Neural progenitor cell (in vitro differentiated cells): ENCODE data around the gene ZFYVE19. TPM values are rescaled to one million over a fixed set of nuclear protein-coding genes. Genes with fewer than 3 reads are reported as not detected.

Experiments
- DNase-seq: peaks from one replicate; pipeline ENCODE4 v3.0.0-alpha.2; 2016; ENCODE audit warnings: low spot score
- H2AFZ ChIP-seq: fragments of 200-600 bp; sonication (generic); replicated peaks from 2 replicates; pipeline ENCODE4 v1.6.1; 2016; ENCODE audit warnings: antibody characterized with exemption
- H3F3A ChIP-seq: fragments of 200-600 bp; sonication (generic); 2 replicates; pipeline ENCODE4 v1.6.1; 2016; ENCODE audit warnings: antibody characterized with exemption, low read depth
- H3K27ac ChIP-seq: fragments of 200-600 bp; sonication (generic); 2 replicates; pipeline ENCODE4 v1.5.1; 2016; ENCODE audit warnings: mild to moderate bottlenecking
- H3K27me3 ChIP-seq: fragments of 200-600 bp; sonication (generic); 2 replicates; pipeline ENCODE4 v1.6.1; 2016; ENCODE audit warnings: mild to moderate bottlenecking, moderate library complexity
- H3K36me3 ChIP-seq: fragments of 200-600 bp; sonication (generic); 2 replicates; pipeline ENCODE4 v1.5.1; 2016
- H3K4me1 ChIP-seq: fragments of 200-600 bp; sonication (generic); 2 replicates; pipeline ENCODE4 v1.6.1; 2016; ENCODE audit warnings: mixed run types
- H3K4me2 ChIP-seq: fragments of 200-600 bp; sonication (generic); 2 replicates; pipeline ENCODE4 v1.6.1; 2016
- H3K4me3 ChIP-seq: fragments of 200-600 bp; sonication (generic); 2 replicates; pipeline ENCODE4 v1.5.1; 2016
- H3K79me2 ChIP-seq: fragments of 200-600 bp; sonication (generic); 2 replicates; pipeline ENCODE4 v1.6.1; 2016; ENCODE audit warnings: low read depth
- H3K9ac ChIP-seq: fragments of 200-600 bp; sonication (generic); 2 replicates; pipeline ENCODE4 v1.6.1; 2016
- H3K9me3 ChIP-seq: fragments of 200-600 bp; sonication (generic); 2 replicates; pipeline ENCODE4 v1.5.1; 2016; ENCODE audit warnings: low read depth
- H4K20me1 ChIP-seq: fragments of 200-600 bp; sonication (generic); 2 replicates; pipeline ENCODE4 v1.6.1; 2016; ENCODE audit warnings: low read depth
- H3K27ac Mint-ChIP-seq: 3 replicates; pipeline ENCODE4 v1.8.0; 2021; ENCODE audit warnings: mixed read lengths
- H3K27me3 Mint-ChIP-seq: 2 replicates; pipeline ENCODE4 v1.8.0; 2022; ENCODE audit warnings: low read depth, mild to moderate bottlenecking, inconsistent platforms, moderate library complexity, mixed read lengths; ENCODE audit not compliant: insufficient read depth
- H3K36me3 Mint-ChIP-seq: 3 replicates; pipeline ENCODE4 v1.8.0; 2021; ENCODE audit warnings: mixed read lengths
- H3K4me1 Mint-ChIP-seq: 3 replicates; pipeline ENCODE4 v1.8.0; 2021; ENCODE audit warnings: mixed read lengths
- H3K4me3 Mint-ChIP-seq: 3 replicates; pipeline ENCODE4 v1.8.0; 2021; ENCODE audit warnings: mild to moderate bottlenecking, moderate library complexity, mixed read lengths
- H3K9me3 Mint-ChIP-seq: 3 replicates; pipeline ENCODE4 v1.8.0; 2020; ENCODE audit warnings: mixed read lengths
- CTCF ChIP-seq: fragments of 200-600 bp; sonication (generic); IDR thresholded peaks from 2 replicates; pipeline ENCODE4 v1.5.1; 2017; ENCODE audit warnings: antibody characterized with exemption, mild to moderate bottlenecking
- EZH2 ChIP-seq: fragments of 200-600 bp; sonication (generic); IDR thresholded peaks from 2 replicates; pipeline ENCODE4 v1.6.1; 2017; ENCODE audit warnings: antibody characterized with exemption, mild to moderate bottlenecking, moderate library complexity
- EZH2phosphoT487 ChIP-seq: fragments of 200-600 bp; sonication (generic); IDR thresholded peaks from 2 replicates; pipeline ENCODE4 v1.6.1; 2017; ENCODE audit warnings: antibody characterized with exemption
- total RNA-seq: library from RNA; depleted of rRNA; stranded (reverse); fragments of >200 nt; gene quantifications from 2 replicates; pipeline ENCODE4 v1.2.3, GENCODE V29; 2015; ENCODE audit warnings: low replicate concordance

ZFYVE19 gene
- total RNA-seq, 1 donor from 2014 or later = 19.3 TPM

GRCh38 chr15:40763801-40764628 is 42.9 kb upstream of the ZFYVE19 start, which contains the start of gene GCHFR:
Gene GCHFR, plus strand, starts transcription at chr15:40764068. Its CDS starts 113 bp downstream, at chr15:40764181.
- DNase-seq = peak; percentile 74
- Mint-ChIP-seq H3K9me3 (no peaks in the 10 kb centered on the region), H3K4me3 (peak within 1 kb of the TSS; percentile 84), H3K4me1 (peaks cover 34% of the 10 kb centered on the region), H3K36me3 (peaks cover 2% of the 10 kb centered on the region), H3K27me3 (peaks cover 8% of the 10 kb centered on the region), H3K27ac (no peak within 1 kb of the TSS)
- peak; percentile 21 for TF ChIP-seq CTCF
- peak; percentile 34 for TF ChIP-seq EZH2phosphoT487
- peak; percentile 61 for TF ChIP-seq EZH2
- Histone ChIP-seq H3K4me2 (peak within 1 kb of the TSS; percentile 83), H3K4me3 (peak within 1 kb of the TSS; percentile 56), H3K79me2 (no peaks in the 10 kb centered on the region), H2AFZ (peak within 1 kb of the TSS; percentile 50), H3K36me3 (no peaks in the 10 kb centered on the region), H3K27me3 (peaks cover 34% of the 10 kb centered on the region), H3K9me3 (no peaks in the 10 kb centered on the region), H3K4me1 (peaks cover 31% of the 10 kb centered on the region), H4K20me1 (no peaks in the 10 kb centered on the region), H3K27ac (no peak within 1 kb of the TSS), H3F3A (peaks cover 28% of the 10 kb centered on the region), H3K9ac (no peak within 1 kb of the TSS)

- Histone ChIP-seq H3K27ac (no peak overlapping the region), H3K4me3 (peak overlapping the region; percentile 56), H2AFZ (peak overlapping the region; percentile 50), H3K4me2 (peak overlapping the region; percentile 83), H3K27me3 (peaks cover 34% of the 10 kb centered on the region), H3K9me3 (no peaks in the 10 kb centered on the region), H3K79me2 (no peaks in the 10 kb centered on the region), H4K20me1 (no peaks in the 10 kb centered on the region), H3K4me1 (peaks cover 31% of the 10 kb centered on the region), H3K9ac (no peak overlapping the region), H3K36me3 (no peaks in the 10 kb centered on the region), H3F3A (peaks cover 28% of the 10 kb centered on the region)
- Mint-ChIP-seq H3K27ac (no peak overlapping the region), H3K9me3 (no peaks in the 10 kb centered on the region), H3K4me3 (peak overlapping the region; percentile 84), H3K4me1 (peaks cover 37% of the 10 kb centered on the region), H3K27me3 (peaks cover 8% of the 10 kb centered on the region), H3K36me3 (peaks cover 2% of the 10 kb centered on the region)
- TF ChIP-seq EZH2phosphoT487 = no peak
- TF ChIP-seq EZH2 = no peak
- TF ChIP-seq CTCF = no peak
- DNase-seq = no peak
These were observed 42.2 kb upstream of the ZFYVE19 start for GRCh38 chr15:40764629-40765103.

GRCh38 chr15:40766194-40766815 is 40.6 kb upstream of the ZFYVE19 start:
- no peaks in the 10 kb centered on the region for H3K79me2 ChIP-seq
- H3K36me3 Mint-ChIP-seq = peaks cover 2% of the 10 kb centered on the region
- no peak overlapping the region for H3K27ac ChIP-seq
- peak overlapping the region; percentile 87 for H3K27ac Mint-ChIP-seq
- H3K27me3 ChIP-seq = peaks cover 34% of the 10 kb centered on the region
- peaks cover 11% of the 10 kb centered on the region for H3K27me3 Mint-ChIP-seq
- H4K20me1 ChIP-seq = no peaks in the 10 kb centered on the region
- H3K4me1 ChIP-seq = peaks cover 31% of the 10 kb centered on the region
- no peak for DNase-seq
- TF ChIP-seq EZH2phosphoT487 = no peak
- no peaks in the 10 kb centered on the region for H3K9me3 Mint-ChIP-seq
- H3K4me2 ChIP-seq = peak overlapping the region; percentile 83
- H3K4me1 Mint-ChIP-seq = peaks cover 43% of the 10 kb centered on the region
- no peaks in the 10 kb centered on the region for H3K36me3 ChIP-seq
- peaks cover 28% of the 10 kb centered on the region for H3F3A ChIP-seq
- H2AFZ ChIP-seq = no peak overlapping the region
- H3K4me3 Mint-ChIP-seq = no peak overlapping the region
- no peaks in the 10 kb centered on the region for H3K9me3 ChIP-seq
- H3K4me3 ChIP-seq = no peak overlapping the region
- no peak overlapping the region for H3K9ac ChIP-seq
